NB4 (cell line): ENCODE measurements around the gene IGSF21.

Experiments used
- CTCF ChIP-seq: IDR thresholded peaks from one replicate; pipeline ENCODE4 v1.5.1; 2012; ENCODE audit warnings: low read depth, low read length
- POLR2A ChIP-seq: IDR thresholded peaks from 2 replicates; pipeline ENCODE4 v1.6.1; 2011; ENCODE audit warnings: mild to moderate bottlenecking; ENCODE audit not compliant: insufficient read length; ENCODE audit errors: extremely low read depth

GRCh38 chr1:18197299-18197698 lies 89.7 kb downstream of the IGSF21 start:
- TF ChIP-seq CTCF (no peak), POLR2A (no peak)
